Fibroblast of peridontal ligament (primary cell): ENCODE data around the gene FCN2.

ENCODE experiments used
- DNase-seq: peaks from one replicate; pipeline ENCODE4 v3.0.0-alpha.2; 2010; ENCODE audit errors: extremely low read depth

FCN2 gene

DNA sequence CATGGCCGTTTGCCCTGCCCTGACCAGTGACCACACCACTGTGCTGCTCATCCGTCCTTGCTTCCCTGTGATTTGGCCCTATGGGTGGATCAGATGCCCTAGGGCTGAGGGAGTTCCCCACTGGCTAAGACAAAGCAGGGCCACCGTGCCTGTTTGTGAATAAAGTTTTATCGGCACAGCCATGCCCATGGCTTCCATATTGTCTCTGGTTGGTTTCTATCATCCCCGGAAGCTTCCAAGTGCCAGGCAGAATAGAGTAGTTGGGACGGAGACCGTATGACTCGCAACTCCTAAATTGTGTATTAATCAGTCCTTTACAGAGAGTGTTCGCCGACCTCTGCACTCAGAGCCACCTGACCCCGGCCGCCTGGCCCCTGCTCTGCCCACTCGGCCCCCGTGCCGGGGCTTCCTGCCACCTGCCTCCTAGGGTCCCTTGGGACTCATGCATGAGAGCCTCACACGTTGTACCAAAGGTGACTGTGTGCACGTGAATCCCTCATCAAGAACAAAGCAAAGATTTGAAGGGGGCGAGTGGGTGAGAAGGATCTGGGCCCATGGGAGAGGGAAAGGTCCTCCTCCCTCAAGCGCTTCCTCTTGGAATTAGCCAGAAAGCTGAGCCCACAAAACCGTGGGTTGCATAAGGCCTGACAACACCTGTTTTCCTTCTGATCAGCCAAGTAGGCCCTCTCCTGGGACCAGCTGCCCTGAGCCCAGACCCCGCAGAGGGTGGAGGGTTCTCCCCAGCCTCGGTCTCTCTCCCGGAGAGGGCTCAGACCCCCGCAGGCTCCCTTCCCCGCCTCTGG is 11.7 kb upstream of the FCN2 start:
- no peak for DNase-seq

GRCh38 chr9:134869554-134870300 is 10.9 kb upstream of the FCN2 start:
- DNase-seq: no peak

DNA sequence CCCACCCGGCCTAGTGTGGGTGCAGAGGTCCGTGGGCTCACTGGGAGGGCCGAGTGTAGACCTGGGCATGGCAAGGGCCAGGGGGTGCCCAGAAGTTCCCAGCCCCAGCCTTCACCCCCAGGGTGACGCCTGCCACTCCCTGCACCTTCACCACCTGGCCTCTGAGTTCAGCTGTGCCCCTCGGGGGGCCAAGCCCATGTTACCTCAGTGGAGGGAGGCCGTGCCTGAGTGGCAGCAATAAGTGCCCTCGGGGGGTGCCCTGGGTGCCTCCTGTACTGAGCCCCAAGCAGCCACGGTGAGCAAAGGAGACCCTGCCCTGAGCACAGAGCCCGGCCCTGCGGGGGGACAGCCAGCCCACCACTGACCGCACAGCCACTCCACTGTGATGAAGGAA is 10.3 kb upstream of the FCN2 start:
- no peak for DNase-seq

DNA sequence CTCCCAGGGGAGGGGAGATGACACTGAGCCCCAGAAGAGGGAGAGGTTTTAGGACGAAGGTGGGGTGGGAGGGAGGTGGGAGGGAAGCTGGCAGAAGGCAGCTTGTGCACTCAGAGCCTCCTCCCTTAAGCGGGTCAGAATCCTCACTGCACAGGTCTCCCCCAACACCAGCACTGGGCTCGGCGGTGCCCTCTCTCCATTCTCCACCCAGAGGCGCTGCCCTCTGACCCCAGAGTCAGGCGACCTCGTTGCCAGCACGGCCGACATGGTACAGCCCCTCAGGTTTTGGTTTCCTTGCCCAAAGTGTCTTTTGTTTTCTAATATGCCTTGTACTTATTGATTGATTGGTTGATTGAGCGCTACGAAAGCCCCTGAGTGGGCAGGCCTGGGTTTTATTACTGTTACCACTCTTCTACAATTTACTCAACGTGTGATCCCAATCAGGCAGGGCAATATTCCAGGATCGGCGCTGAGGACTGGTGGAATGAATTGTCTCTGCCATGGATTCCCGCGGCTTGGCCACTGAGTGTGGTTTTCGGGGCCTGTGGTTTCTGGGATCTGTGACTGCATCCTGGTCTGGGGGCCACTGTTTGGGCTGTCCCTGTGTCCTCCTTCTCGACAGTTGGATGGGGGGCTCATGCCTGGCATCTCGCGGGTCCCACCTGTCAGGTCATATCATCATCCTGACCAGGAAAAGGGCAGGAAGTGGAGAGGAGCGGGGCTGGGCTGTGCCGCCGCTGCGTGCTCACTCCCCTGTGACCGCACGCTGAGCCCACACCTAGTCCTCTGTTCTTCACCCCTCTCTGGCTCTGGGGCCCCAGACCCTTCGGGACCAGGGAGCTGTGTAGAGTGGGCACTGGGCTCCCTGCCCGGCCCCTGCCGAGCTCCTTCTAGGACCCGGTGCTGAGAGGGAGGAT is 9.6 kb upstream of the FCN2 start:
- no peak for DNase-seq

DNA sequence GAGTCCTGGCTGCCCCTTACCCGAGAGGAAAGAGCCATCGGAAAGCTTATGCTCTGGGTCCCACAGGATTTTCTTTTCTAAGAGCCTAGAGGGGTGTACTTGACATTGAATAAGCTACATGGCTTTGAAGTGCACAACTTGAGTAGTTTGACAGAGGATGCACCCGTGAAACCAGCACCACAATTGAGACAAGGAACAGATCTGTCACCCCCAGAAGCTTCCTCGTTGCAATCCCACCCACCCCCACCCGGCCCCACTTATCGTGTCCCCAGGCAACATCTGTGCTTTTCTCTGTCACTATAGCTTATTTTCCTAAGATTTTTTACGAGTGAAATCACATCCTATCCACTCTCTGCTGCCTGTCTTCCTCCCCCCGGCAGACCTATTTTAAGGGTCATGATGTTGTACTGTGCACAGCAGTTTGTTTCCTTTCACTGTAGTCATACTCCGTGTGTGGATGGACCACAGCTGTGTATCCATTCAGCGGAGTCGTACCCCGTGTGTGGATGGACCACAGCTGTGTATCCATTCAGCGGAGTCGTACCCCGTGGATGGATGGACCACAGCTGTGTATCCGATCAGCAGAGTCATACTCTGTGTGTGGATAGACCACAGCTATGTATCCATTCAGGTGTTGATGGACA is 8.8 kb upstream of the FCN2 start:
- DNase-seq: no peak

DNA sequence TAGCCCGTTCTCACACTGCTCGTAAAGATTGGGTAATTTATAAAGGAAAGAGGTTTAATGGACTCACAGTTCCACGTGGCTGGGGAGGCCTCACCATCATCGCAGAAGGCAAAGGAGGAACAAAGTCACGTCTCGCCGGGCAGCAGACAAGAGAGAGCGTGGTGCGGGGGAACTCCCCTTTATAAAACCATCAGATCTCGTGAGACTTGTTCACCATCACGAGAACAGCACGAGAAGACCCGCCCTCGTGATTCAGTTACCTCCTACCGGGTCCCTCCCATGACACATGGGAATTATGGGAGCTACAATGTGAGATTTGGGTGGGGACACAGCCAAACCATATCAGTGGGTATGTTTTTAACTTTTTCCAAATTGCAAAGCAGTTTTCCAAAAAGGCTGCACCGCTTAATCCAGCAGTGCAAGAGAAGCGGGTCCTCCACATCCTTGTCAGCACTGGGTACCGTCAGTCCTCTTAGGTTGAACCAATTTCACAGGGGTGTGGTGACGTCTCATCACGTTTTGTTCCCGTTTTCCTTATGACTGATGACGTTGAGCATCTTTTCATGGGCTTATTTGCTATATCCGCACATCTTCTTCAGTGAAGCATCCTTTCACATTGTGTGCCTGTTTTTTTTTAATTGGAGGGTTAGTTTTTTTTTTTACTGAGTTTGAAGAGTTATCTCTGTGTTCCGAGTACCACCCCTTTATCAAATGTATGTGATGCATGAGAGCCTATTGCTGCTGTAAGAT is 8.0 kb upstream of the FCN2 start:
- DNase-seq: no peak

DNA sequence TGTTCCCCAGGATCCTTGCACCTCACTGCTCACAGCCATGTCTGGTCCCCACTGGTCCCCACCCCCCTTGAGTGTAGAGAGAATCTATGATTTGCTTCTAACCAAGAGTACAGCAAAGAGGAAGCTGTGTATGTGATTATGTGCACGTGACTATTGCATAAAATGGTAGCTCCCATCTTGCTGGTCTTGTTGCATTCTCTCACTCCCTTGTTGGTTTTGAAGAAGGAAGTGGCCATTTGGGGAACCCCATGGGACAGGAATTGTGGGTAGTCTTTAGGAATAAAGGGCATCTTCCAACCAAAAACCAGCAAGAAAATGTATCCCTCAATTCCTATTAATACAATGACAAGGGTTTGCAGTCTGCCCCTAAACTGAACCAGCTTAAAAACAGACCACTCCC is 5.2 kb upstream of the FCN2 start:
- DNase-seq: no peak

DNA sequence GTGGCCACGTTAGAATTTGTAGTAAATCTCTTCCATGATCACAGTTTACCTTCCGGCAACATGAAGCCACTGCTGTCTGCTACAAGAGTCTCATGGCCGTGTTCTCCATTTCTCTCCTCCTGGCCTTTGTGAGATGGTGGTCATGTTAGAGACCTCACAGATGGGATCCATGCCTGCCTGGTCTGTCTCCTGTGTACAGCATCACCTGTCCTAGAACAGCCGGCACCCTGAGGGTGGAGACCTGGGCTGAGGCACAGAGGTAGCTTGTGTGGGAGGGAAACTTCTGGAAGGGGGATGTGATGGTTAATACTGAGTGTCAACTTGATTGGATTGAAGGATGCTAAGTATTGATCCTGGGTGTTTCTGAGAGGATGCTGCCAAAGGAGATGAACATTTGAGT is 3.1 kb upstream of the FCN2 start:
- DNase-seq: no peak

DNA sequence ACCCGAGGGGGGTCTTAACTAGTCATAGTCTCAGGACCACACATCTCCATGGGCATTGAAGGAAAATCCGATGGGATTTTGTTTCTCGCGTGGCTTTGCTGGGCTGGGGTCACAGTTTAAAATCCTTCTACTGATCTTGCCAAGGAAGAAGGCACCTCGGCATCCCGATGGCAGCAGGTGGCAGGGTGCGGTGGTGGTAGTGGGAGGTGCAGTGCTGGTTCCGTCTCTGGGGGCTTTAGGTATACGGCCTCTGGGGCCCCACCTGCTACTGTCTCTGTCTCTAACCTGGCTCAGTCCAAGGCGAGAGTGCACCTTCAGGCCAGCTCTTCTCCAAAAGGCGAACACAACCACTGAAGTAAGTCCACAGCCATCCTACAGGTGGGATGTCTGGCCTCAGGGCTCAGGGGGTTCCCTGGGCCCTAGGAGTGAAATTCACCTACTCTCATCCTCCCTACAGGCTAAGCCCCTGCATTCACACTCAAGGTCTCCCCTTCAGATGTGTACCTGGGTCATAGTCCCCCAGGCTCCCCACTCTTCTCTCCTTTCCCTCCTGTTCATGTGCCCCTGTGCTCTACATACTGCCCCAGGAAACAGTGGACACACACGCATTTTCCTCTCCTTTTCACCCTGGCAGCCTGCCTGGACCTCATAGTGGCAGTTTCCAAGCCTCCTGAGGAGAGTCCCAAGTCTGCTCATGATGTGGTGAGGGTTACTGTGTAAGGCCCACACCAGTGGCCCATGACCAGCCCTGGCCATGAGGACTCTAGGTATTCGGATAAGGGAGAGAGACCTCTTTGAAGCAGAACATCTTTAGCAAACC is 736 bp upstream of the FCN2 start:
- DNase-seq: no peak

DNA sequence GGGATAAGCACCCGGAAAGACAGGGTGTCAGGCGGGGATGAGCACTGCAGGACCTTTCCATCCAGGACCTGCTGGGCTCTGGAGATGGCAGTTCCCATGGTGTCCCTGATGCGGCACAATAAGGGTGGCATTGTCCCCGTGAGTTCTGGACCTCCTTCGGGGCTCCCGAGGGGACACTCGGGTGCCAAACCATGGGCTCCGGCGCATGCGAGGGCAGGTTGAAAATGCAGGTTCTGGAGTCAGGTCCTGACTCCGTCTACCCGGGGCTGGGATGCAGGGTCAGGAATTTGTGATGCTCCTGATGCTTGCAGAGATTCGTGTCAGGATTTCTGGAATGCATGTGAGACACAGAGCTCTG is 682 bp downstream of the FCN2 start:
- DNase-seq: no peak

GRCh38 chr9:134882204-134882785 is 1.7 kb downstream of the FCN2 start:
- no peak for DNase-seq

DNA sequence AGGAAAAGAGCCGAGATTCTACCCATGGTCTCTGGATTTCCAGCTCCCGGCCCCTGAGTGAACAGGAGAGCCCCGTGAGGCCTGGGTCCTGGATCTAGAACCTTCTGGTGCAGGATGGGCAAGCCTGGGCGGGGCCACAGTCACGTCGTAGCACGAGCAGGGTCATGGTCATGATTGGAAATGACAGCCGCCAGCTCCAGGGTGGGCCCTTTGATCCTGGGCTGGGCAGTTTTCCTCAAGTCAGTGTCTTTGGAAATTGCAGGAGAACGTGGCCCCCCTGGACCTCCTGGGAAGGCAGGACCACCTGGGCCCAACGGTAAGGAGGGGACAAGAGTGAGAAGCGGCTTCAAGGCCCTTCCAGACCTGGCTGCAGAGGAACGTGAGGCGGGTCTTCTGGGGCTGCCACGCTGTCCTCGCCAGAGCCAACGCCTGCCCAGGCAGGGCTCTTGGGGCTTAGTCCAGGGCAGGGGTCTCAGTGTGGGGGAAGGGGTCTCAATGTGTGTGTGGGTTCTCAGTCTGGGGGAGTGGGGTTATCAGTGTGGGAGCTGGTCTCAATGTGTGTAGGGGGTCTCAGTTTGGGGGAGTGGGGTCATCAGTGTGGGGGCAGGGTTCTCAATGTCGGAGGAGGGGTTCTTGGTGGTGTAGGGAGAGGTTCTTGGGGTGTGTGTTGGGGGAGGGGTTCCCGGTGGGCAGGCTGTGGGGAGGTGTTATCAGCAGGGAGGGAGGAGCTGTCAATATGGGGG is 2.6 kb downstream of the FCN2 start:
- no peak for DNase-seq

DNA sequence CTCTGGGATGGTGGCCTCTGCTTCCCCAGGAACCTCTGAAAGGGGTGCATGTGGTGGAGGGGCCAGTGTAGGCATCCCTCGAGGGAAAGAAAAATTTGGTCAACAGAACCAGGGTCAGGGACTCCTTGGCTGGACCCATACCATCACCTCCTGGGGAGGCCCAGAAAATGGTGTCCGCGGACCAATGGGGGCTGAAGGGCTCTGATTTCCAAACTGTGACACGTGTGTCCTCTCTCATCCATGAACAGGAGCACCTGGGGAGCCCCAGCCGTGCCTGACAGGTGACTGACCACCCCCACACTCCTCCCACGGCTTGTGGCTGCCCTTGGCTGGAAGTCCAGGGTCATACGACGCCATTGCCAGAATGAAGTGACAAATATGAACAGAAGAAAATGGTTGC is 3.9 kb downstream of the FCN2 start:
- no peak for DNase-seq

GRCh38 chr9:134885001-134885678 is 4.5 kb downstream of the FCN2 start:
- no peak for DNase-seq

DNA sequence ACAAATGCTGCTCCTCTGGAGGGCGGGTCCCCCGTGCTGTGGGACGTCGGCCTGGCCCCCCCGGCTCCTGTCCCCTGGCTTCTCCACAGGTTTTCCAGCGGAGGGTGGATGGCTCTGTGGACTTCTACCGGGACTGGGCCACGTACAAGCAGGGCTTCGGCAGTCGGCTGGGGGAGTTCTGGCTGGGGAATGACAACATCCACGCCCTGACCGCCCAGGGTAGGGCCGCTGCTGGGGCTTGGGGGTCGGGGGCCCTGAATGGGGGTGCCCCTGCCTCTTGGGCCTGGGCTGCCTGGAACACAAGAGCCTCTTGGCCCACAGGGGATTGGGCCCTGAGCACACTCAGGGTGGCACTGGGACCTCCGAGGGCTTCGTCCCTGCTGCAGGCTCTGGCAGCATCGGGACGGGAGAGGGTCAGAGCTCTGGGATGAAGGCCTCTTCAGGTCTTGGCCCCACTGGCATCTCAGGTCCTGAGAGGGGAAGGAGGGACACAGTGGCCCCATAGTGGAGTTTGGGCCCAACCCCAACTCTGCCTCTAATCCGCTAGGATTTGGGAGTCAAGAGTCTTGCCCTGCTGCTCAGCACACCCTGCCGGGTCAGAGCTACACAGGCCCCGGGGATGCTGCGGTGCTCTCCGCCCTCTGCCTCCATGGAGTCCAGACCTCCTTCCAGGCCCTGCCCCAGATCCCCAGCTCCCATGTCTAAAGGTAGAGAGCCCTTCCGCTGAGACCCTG is 5.2 kb downstream of the FCN2 start:
- no peak for DNase-seq

GRCh38 chr9:134886413-134886913 is 5.9 kb downstream of the FCN2 start:
- no peak for DNase-seq

- no peak for DNase-seq
Observed at GRCh38 chr9:134887219-134887618, 6.6 kb downstream of the FCN2 start.
